Glomerular visceral epithelial cell (primary cell): ENCODE measurements around the gene DCUN1D4.

Experiments used
- DNase-seq: peaks from one replicate; pipeline ENCODE4 v3.0.0-alpha.2; 2016; ENCODE audit errors: extremely low spot score

The DCUN1D4 gene

GRCh38 chr4:51842554-51843308 lies at the start of gene DCUN1D4:
Gene DCUN1D4, plus strand, starts transcription at chr4:51843153. Its CDS starts 90 bp downstream, at chr4:51843243.
- peak; percentile 100 for DNase-seq

- no peak for DNase-seq
Observed at GRCh38 chr4:51820443-51821234, 22.3 kb upstream of the DCUN1D4 start.

GRCh38 chr4:51825341-51825740 lies 17.6 kb upstream of the DCUN1D4 start:
- DNase-seq, result peak; percentile 64

GRCh38 chr4:51830156-51830720 lies 12.7 kb upstream of the DCUN1D4 start:
- no peak for DNase-seq

GRCh38 chr4:51831133-51831532 lies 11.8 kb upstream of the DCUN1D4 start:
- DNase-seq, result peak; percentile 44

GRCh38 chr4:51833236-51833635 lies 9.7 kb upstream of the DCUN1D4 start:
- DNase-seq, result no peak

GRCh38 chr4:51835079-51835478 lies 7.9 kb upstream of the DCUN1D4 start:
- DNase-seq, result no peak

- DNase-seq, result no peak
Observed at GRCh38 chr4:51835855-51836254, 7.1 kb upstream of the DCUN1D4 start.

GRCh38 chr4:51836549-51836948 lies 6.4 kb upstream of the DCUN1D4 start:
- DNase-seq, result no peak

GRCh38 chr4:51840781-51841180 lies 2.2 kb upstream of the DCUN1D4 start:
- DNase-seq, result no peak

GRCh38 chr4:51842167-51842553 lies 793 bp upstream of the DCUN1D4 start:
- no peak for DNase-seq

- DNase-seq, result peak; percentile 71
Observed at GRCh38 chr4:51843309-51844152, 578 bp downstream of the DCUN1D4 start.

GRCh38 chr4:51844153-51845054 lies 1.5 kb downstream of the DCUN1D4 start:
- peak; percentile 92 for DNase-seq

- no peak for DNase-seq
Observed at GRCh38 chr4:51845055-51845426, 2.1 kb downstream of the DCUN1D4 start.

- no peak for DNase-seq
Observed at GRCh38 chr4:51845711-51846110, 2.8 kb downstream of the DCUN1D4 start.

- DNase-seq, result no peak
Observed at GRCh38 chr4:51849430-51849829, 6.5 kb downstream of the DCUN1D4 start.

- DNase-seq, result no peak
Observed at GRCh38 chr4:51850294-51850693, 7.3 kb downstream of the DCUN1D4 start.

GRCh38 chr4:51851090-51851936 lies 8.4 kb downstream of the DCUN1D4 start:
- no peak for DNase-seq

- DNase-seq, result no peak
Observed at GRCh38 chr4:51851937-51852290, 9.0 kb downstream of the DCUN1D4 start.
